H1 (cell line): ENCODE results near the gene FAM53B.

Experiments used
- BACH1 ChIP-seq: IDR thresholded peaks from 2 replicates; pipeline ENCODE4 v1.6.1; 2012; ENCODE audit warnings: low read length, improper control_type of control experiment
- BCL11A ChIP-seq, 2 experiments: IDR thresholded peaks; one replicate each; pipeline ENCODE4 v1.6.1; 2011; ENCODE audit warnings: low read depth in 2 of 2, low read length in 2 of 2, mild to moderate bottlenecking in 2 of 2
- GABPA ChIP-seq: IDR thresholded peaks from 2 replicates; pipeline ENCODE4 v1.6.1; 2011; ENCODE audit warnings: mild to moderate bottlenecking, low read length, moderate library complexity, borderline replicate concordance; ENCODE audit not compliant: insufficient read depth
- HDAC2 ChIP-seq, 2 experiments: fragments of 300-600 bp in 1 of 2; sonication (generic) in 1 of 2; IDR thresholded peaks; 2 replicates each; pipeline ENCODE4 v1.6.1; 2011 to 2012; ENCODE audit warnings: low read depth in 2 of 2, low read length in 2 of 2, mild to moderate bottlenecking in 2 of 2, moderate library complexity in 2 of 2, borderline replicate concordance in 1 of 2, inconsistent platforms in 1 of 2
- KDM1A ChIP-seq: fragments of 200-600, 300-600 bp; sonication (generic); IDR thresholded peaks from 2 replicates; pipeline ENCODE4 v1.7.1; 2016; ENCODE audit warnings: mild to moderate bottlenecking, low read length, borderline replicate concordance
- POLR2A ChIP-seq, 2 experiments: IDR thresholded peaks; 1 replicate in 1 of 2; 2 replicates in 1 of 2; pipeline ENCODE4 v1.6.1; 2011; ENCODE audit warnings: low read depth in 2 of 2, low read length in 2 of 2, mild to moderate bottlenecking in 2 of 2; ENCODE audit errors: control extremely low read depth in 1 of 2
- POLR2AphosphoS5 ChIP-seq: IDR thresholded peaks from 2 replicates; pipeline ENCODE4 v1.6.1; 2011; ENCODE audit warnings: low read depth, low read length
- POU5F1 ChIP-seq: IDR thresholded peaks from 2 replicates; pipeline ENCODE4 v1.6.1; 2011; ENCODE audit warnings: low read depth, mild to moderate bottlenecking, low read length, moderate library complexity
- RAD21 ChIP-seq, 2 experiments: IDR thresholded peaks in 1 of 2; conservative IDR thresholded peaks in 1 of 2; 2 replicates each; pipeline ENCODE4 v1.6.1; 2011; ENCODE audit warnings: low read depth in 2 of 2, low read length in 2 of 2, improper control_type of control experiment in 1 of 2, inconsistent platforms in 1 of 2, mild to moderate bottlenecking in 1 of 2, moderate library complexity in 1 of 2
- TBP ChIP-seq: IDR thresholded peaks from 2 replicates; pipeline ENCODE4 v1.6.1; 2011; ENCODE audit warnings: low read depth, low read length, improper control_type of control experiment
- TF ChIP-seq, protein P1 (sequence below), 3 experiments: IDR thresholded peaks; 1 replicate in 2 of 3; 2 replicates in 1 of 3; pipeline versions ENCODE4 v1.5.1 to v1.6.1; 2011; ENCODE audit warnings: low read length in 3 of 3, mild to moderate bottlenecking in 3 of 3, inconsistent platforms in 2 of 3, low read depth in 1 of 3, moderate library complexity in 1 of 3; ENCODE audit not compliant: insufficient read depth in 1 of 3; ENCODE audit errors: control extremely low read depth in 1 of 3
- TF ChIP-seq, protein P2 (sequence below): IDR thresholded peaks from 2 replicates; pipeline ENCODE4 v1.6.1; 2012; ENCODE audit warnings: low read length, inconsistent platforms
- TF ChIP-seq, protein P3 (sequence below): IDR thresholded peaks from 2 replicates; pipeline ENCODE4 v1.6.1; 2012; ENCODE audit warnings: inconsistent platforms

DNA sequence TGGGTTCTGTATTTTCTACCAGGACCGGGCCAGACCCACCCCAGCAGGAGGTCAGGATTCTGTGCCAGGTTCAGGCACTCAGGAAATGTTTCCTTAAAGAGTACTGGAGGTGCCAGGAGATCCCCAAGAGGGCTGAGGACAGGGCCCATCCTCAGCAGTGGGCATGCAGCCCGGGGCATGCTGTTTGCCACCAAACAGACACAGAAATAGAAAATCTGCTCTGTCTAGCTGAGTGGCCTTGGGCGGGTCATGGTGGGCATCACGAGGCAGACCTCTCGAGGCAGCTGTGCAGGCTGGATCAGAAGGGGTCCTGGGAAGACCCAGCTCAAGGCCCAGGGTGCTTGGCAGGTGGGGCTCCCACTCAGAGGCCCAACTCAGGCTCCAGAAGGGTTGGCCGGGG lies 105.0 kb downstream of the FAM53B start:
- no peak for TF ChIP-seq GABPA
- no peak for TF ChIP-seq KDM1A
- TF ChIP-seq, protein P1, sequence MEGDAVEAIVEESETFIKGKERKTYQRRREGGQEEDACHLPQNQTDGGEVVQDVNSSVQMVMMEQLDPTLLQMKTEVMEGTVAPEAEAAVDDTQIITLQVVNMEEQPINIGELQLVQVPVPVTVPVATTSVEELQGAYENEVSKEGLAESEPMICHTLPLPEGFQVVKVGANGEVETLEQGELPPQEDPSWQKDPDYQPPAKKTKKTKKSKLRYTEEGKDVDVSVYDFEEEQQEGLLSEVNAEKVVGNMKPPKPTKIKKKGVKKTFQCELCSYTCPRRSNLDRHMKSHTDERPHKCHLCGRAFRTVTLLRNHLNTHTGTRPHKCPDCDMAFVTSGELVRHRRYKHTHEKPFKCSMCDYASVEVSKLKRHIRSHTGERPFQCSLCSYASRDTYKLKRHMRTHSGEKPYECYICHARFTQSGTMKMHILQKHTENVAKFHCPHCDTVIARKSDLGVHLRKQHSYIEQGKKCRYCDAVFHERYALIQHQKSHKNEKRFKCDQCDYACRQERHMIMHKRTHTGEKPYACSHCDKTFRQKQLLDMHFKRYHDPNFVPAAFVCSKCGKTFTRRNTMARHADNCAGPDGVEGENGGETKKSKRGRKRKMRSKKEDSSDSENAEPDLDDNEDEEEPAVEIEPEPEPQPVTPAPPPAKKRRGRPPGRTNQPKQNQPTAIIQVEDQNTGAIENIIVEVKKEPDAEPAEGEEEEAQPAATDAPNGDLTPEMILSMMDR (IDR thresholded peaks at IDR 0.05; ENCODE audit: control extremely low read depth in 1 of 3, insufficient read depth in 1 of 3, low read depth in 1 of 3, low read length in 3 of 3): no peak
- TF ChIP-seq POLR2A (IDR thresholded peaks at IDR 0.05; ENCODE audit: control extremely low read depth in 1 of 2, low read depth in 2 of 2, low read length in 2 of 2): no peak
- TF ChIP-seq, protein P2, sequence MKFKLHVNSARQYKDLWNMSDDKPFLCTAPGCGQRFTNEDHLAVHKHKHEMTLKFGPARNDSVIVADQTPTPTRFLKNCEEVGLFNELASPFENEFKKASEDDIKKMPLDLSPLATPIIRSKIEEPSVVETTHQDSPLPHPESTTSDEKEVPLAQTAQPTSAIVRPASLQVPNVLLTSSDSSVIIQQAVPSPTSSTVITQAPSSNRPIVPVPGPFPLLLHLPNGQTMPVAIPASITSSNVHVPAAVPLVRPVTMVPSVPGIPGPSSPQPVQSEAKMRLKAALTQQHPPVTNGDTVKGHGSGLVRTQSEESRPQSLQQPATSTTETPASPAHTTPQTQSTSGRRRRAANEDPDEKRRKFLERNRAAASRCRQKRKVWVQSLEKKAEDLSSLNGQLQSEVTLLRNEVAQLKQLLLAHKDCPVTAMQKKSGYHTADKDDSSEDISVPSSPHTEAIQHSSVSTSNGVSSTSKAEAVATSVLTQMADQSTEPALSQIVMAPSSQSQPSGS: no peak
- no peak for TF ChIP-seq BCL11A (IDR thresholded peaks at IDR 0.05; ENCODE audit: low read depth in 2 of 2, low read length in 2 of 2)
- TF ChIP-seq, protein P3, sequence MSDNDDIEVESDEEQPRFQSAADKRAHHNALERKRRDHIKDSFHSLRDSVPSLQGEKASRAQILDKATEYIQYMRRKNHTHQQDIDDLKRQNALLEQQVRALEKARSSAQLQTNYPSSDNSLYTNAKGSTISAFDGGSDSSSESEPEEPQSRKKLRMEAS: no peak
- TF ChIP-seq TBP: no peak
- no peak for TF ChIP-seq RAD21 (IDR thresholded peaks at IDR 0.05 in 1 of 2, conservative IDR thresholded peaks at IDR 0.05 in 1 of 2; ENCODE audit: low read depth in 2 of 2, low read length in 2 of 2)
- no peak for TF ChIP-seq BACH1
- no peak for TF ChIP-seq HDAC2 (IDR thresholded peaks at IDR 0.05; ENCODE audit: borderline replicate concordance in 1 of 2, low read depth in 2 of 2, low read length in 2 of 2)
- TF ChIP-seq POLR2AphosphoS5: no peak
- no peak for TF ChIP-seq POU5F1
